ENCODE measurements around the gene AP1B1. TPM values are rescaled to one million over a fixed set of nuclear protein-coding genes. Genes with fewer than 3 reads are reported as not detected.

The AP1B1 gene
- total RNA-seq, 4 donors from 2014 or later, result 55.6 to 97.0 (median 89.4) TPM

DNA sequence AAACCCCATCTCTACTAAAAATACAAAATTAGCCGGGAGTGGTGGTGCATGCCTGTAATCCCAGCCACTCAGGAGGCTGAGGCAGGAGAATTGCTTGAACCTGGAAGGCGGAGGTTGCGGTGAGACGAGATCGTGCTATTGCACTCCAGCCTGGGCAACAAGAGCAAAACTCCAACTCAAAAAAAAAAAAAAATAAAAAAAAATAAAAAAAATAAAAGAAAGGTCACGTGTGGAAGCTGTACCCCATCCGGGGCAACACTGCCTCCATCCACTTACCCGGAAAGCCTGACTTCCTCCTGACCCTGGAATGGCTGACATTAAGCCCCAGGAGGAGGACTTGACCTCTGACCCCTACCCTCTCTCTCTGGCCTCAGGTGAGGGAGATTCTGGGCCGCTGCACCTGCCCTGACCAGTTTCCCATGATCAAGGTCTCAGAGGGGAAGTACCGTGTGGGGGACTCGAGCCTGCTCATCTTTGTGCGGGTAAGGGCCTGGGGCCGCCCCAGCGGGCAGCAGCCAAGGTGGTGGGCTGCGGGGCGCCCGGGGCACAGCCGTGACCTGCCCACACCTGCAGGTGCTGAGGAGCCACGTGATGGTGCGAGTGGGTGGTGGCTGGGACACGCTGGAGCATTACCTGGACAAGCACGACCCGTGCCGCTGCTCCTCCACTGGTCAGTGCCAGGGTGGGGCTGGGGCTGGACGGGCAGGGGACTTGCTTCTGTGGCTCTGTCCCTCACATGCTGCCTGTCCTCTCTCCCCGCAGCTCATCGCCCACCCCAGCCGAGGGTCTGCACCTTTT is 78.1 kb downstream of the AP1B1 start:
- H3K36me3 ChIP-seq, result no peaks in the 10 kb centered on the region
- H3K27ac ChIP-seq, result peak overlapping the region; percentile 91
- peaks cover 88% of the 10 kb centered on the region for H3K4me1 ChIP-seq
- DNase-seq (ENCODE audit: low spot score in 2 of 2), result no peak
- TF ChIP-seq POLR2AphosphoS5 (IDR thresholded peaks at IDR 0.05), result no peak
- no peak for TF ChIP-seq POLR2A (IDR thresholded peaks at IDR 0.05)
- no peak for TF ChIP-seq EP300 (IDR thresholded peaks at IDR 0.05)
- TF ChIP-seq, protein P1, sequence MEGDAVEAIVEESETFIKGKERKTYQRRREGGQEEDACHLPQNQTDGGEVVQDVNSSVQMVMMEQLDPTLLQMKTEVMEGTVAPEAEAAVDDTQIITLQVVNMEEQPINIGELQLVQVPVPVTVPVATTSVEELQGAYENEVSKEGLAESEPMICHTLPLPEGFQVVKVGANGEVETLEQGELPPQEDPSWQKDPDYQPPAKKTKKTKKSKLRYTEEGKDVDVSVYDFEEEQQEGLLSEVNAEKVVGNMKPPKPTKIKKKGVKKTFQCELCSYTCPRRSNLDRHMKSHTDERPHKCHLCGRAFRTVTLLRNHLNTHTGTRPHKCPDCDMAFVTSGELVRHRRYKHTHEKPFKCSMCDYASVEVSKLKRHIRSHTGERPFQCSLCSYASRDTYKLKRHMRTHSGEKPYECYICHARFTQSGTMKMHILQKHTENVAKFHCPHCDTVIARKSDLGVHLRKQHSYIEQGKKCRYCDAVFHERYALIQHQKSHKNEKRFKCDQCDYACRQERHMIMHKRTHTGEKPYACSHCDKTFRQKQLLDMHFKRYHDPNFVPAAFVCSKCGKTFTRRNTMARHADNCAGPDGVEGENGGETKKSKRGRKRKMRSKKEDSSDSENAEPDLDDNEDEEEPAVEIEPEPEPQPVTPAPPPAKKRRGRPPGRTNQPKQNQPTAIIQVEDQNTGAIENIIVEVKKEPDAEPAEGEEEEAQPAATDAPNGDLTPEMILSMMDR (IDR thresholded peaks at IDR 0.05), result no peak
- H3K4me3 ChIP-seq, result peak overlapping the region; percentile 88
- WGBS, result 42% methylated on average over 18 of the region's 28 CpGs
- peaks cover 21% of the 10 kb centered on the region for H3K27me3 ChIP-seq
- no peaks in the 10 kb centered on the region for H3K9me3 ChIP-seq

DNA sequence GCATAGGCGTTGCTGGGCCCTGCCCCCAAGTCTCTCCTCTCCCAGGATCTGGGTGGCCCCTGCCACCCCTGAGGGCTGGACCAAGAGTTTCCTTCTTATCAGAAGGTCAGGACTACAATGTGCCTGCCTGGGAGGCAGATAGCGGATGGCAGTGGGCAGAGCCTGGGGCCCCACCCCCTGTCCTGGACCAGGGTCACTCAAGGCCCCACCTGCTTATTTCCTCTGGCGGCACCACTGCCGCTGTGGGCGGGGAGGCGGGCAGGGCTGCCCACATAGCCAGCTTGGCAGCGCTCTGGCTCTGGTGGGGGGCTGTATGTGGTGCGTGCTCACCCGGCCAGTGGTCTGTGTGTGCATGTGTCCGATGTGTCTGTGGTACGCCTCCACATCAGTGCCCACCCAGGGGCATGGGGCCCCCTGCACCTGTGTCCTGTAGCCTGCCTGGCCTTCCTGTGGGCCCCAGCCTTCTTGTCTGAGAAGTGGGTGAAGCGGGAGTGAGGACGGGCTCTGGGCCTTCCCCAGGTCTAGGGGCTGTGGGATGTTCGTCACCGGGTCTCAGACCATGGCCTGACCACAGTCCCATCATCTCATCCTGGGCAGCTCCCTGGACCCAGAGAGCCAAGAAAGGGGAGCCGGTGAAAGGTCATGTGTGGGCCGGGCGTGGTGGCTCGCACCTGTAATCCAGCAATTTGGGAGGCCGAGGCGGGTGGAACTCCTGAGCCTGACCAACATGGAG is 78.9 kb downstream of the AP1B1 start:
- DNase-seq (ENCODE audit: low spot score in 2 of 2), result peak in 1 of 2 donors; percentile 69
- WGBS, result 73% methylated on average over 8 of the region's 21 CpGs
- Histone ChIP-seq H3K4me3 (peak overlapping the region; percentile 88), H3K9me3 (no peaks in the 10 kb centered on the region), H3K27me3 (peaks cover 13% of the 10 kb centered on the region), H3K27ac (peak overlapping the region; percentile 91), H3K4me1 (peaks cover 80% of the 10 kb centered on the region), H3K36me3 (no peaks in the 10 kb centered on the region)
- no peak for TF ChIP-seq POLR2A (IDR thresholded peaks at IDR 0.05)
- TF ChIP-seq POLR2AphosphoS5 (IDR thresholded peaks at IDR 0.05), result no peak
- no peak for TF ChIP-seq EP300 (IDR thresholded peaks at IDR 0.05)
- TF ChIP-seq, protein P1 (IDR thresholded peaks at IDR 0.05), result no peak

DNA sequence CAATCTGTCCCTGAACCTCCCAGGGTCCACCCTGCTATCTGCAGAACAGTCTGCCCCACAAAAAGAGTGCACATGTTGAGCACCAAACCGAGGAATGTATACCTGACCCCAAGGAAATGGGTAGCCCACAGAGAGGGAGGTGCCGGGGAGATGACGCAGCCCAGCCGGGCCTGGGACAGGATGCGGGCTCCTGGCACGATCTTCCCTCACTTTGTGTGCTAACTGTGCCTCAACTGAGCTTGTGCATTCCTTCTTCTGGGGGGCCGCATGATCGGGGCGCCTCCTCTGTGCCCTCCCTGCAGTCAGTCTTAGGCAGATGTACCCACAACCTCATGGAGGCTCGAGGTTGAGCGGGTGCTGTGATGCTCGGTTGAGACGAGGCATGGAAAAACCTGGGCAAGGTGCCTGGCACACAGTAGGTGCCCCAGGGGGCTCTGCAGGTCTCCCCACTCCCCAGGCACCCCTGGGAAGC is 79.5 kb downstream of the AP1B1 start:
- peak overlapping the region; percentile 88 for H3K4me3 ChIP-seq
- no peak for DNase-seq (ENCODE audit: low spot score in 2 of 2)
- H3K4me1 ChIP-seq, result peaks cover 74% of the 10 kb centered on the region
- peak overlapping the region; percentile 91 for H3K27ac ChIP-seq
- TF ChIP-seq POLR2AphosphoS5 (IDR thresholded peaks at IDR 0.05), result no peak
- TF ChIP-seq, protein P1 (IDR thresholded peaks at IDR 0.05), result no peak
- TF ChIP-seq POLR2A (IDR thresholded peaks at IDR 0.05), result no peak
- TF ChIP-seq EP300 (IDR thresholded peaks at IDR 0.05), result no peak
- no peaks in the 10 kb centered on the region for H3K9me3 ChIP-seq
- H3K36me3 ChIP-seq, result no peaks in the 10 kb centered on the region
- peaks cover 6% of the 10 kb centered on the region for H3K27me3 ChIP-seq
- WGBS, result 39% methylated on average over 8 of the region's 13 CpGs

DNA sequence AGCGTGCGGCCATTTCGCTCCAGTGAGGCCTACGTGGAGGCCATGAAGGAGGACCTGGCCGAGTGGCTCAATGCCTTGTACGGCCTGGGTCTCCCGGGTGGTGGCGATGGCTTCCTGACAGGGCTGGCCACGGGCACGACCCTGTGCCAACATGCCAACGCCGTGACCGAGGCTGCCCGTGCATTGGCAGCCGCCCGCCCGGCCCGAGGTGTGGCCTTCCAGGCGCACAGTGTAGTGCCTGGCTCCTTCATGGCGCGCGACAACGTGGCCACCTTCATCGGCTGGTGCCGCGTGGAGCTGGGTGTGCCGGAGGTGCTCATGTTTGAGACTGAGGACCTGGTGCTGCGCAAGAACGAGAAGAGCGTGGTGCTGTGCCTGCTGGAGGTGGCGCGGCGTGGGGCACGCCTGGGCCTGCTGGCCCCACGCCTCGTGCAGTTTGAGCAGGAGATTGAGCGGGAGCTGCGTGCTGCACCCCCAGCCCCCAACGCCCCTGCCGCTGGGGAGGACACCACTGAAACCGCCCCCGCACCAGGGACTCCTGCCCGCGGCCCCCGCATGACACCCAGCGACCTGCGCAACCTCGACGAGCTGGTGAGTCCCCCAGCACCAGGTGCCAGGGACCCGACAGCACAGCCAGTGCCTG is 80.1 kb downstream of the AP1B1 start:
- Histone ChIP-seq H3K27me3 (peaks cover under 1% of the 10 kb centered on the region), H3K9me3 (no peaks in the 10 kb centered on the region), H3K4me3 (peak overlapping the region; percentile 88), H3K4me1 (peaks cover 70% of the 10 kb centered on the region), H3K36me3 (no peaks in the 10 kb centered on the region), H3K27ac (peak overlapping the region; percentile 91)
- no peak for TF ChIP-seq POLR2AphosphoS5 (IDR thresholded peaks at IDR 0.05)
- TF ChIP-seq EP300 (IDR thresholded peaks at IDR 0.05), result no peak
- no peak for TF ChIP-seq POLR2A (IDR thresholded peaks at IDR 0.05)
- TF ChIP-seq, protein P1 (IDR thresholded peaks at IDR 0.05), result no peak
- WGBS, result 42% methylated on average over 8 of the region's 50 CpGs
- no peak for DNase-seq (ENCODE audit: low spot score in 2 of 2)

Measured in suprapubic skin (tissue), 4 donors.